ENCODE measurements around the gene RMDN3.

RMDN3 gene

GRCh38 chr15:40793216-40793989 lies 38.3 kb upstream of the RMDN3 start:
- no peak for TF ChIP-seq CTCF (conservative IDR thresholded peaks at IDR 0.05; ENCODE audit: control insufficient read depth, insufficient read depth, low read depth, low read length)
- H3K4me3 ChIP-seq (ENCODE audit: control insufficient read depth, low read depth, low read length), result no peak overlapping the region
- peak; percentile 99 for DNase-seq (ENCODE audit: low read depth)

GRCh38 chr15:40792394-40792793 lies 37.3 kb upstream of the RMDN3 start:
- no peak for DNase-seq (ENCODE audit: low read depth)
- TF ChIP-seq CTCF (conservative IDR thresholded peaks at IDR 0.05; ENCODE audit: control insufficient read depth, insufficient read depth, low read depth, low read length), result no peak
- no peak overlapping the region for H3K4me3 ChIP-seq (ENCODE audit: control insufficient read depth, low read depth, low read length)

GRCh38 chr15:40790718-40791117 lies 35.7 kb upstream of the RMDN3 start:
- TF ChIP-seq CTCF (conservative IDR thresholded peaks at IDR 0.05; ENCODE audit: control insufficient read depth, insufficient read depth, low read depth, low read length), result no peak
- peak; percentile 27 for DNase-seq (ENCODE audit: low read depth)
- H3K4me3 ChIP-seq (ENCODE audit: control insufficient read depth, low read depth, low read length), result no peak overlapping the region

DNA sequence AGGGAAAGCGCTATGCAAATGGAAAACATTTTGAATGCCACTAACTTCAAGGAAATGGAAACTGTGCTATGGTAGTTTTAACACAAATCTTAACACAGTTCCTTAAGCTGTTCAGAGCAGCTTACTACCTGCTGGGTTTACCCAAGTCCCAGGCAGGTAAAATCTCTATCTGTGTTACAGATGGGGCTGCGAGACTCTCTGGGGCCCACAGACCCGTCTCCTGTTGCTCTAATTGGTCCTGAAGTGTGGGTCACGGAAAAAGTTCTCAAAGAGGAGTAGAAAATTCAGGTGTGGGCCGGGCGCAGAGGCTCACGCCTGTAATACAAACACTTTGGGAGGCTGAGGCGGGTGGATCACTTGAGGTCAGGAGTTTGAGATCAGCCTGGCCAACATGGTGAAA lies 34.9 kb upstream of the RMDN3 start:
- H3K4me3 ChIP-seq (ENCODE audit: control insufficient read depth, low read depth, low read length), result no peak overlapping the region
- no peak for DNase-seq (ENCODE audit: low read depth)
- no peak for TF ChIP-seq CTCF (conservative IDR thresholded peaks at IDR 0.05; ENCODE audit: control insufficient read depth, insufficient read depth, low read depth, low read length)

DNA sequence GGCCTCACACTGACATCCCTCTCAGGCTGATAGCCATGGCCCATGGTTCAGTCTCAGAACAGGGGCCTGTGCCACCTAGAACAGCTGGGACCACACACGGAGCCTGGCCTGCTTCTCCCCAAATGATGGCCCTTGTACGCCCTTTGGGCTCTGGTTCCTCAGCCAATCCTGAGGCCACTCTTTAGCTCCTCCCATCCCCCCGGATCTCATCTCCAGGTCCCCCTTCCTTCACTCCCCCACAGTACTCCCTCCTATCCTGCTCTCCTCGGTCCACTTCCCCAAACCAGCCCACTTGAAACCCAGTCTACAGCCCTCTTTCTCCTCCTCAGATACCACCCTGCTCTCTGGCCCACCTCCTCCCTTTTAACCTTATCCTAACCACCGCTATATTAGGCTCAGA lies 34.1 kb upstream of the RMDN3 start:
- no peak for TF ChIP-seq CTCF (conservative IDR thresholded peaks at IDR 0.05; ENCODE audit: control insufficient read depth, insufficient read depth, low read depth, low read length)
- no peak for DNase-seq (ENCODE audit: low read depth)
- H3K4me3 ChIP-seq (ENCODE audit: control insufficient read depth, low read depth, low read length), result no peak overlapping the region

DNA sequence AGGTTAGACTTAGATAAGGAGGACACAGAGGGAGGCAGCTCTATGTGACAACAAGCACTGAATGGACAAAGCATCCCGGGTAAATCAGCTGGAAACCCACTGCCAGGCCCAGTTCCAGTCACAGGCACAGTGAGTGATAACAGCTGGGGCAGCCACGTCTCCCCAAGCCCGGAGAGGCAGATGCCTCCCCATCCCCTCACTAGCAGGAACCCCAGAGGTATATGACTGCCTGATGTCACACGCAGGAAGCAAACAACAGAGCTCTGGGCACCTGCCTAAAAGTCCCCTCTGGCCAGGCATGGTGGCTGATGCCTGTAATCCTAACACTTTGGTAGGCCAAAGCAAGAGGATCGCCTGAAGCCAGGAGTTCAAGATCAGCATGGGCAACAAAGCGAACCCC lies 32.9 kb upstream of the RMDN3 start:
- DNase-seq (ENCODE audit: low read depth), result no peak
- TF ChIP-seq CTCF (conservative IDR thresholded peaks at IDR 0.05; ENCODE audit: control insufficient read depth, insufficient read depth, low read depth, low read length), result no peak
- no peak overlapping the region for H3K4me3 ChIP-seq (ENCODE audit: control insufficient read depth, low read depth, low read length)

Measured in fibroblast of mammary gland (primary cell).